Gastrocnemius medialis (tissue), 4 donors: Measurements from ENCODE around the gene DUT. TPM values are rescaled to one million over a fixed set of nuclear protein-coding genes. Genes with fewer than 3 reads are reported as not detected.
"Not testable (repeated sequence)": the region's sequence is repeated elsewhere in the genome, so short reads cannot be mapped to it uniquely, and the experiment has no call there.

Source experiments
- ATAC-seq, 2 donors: fragments of 150-250 bp; one replicate each; pipeline ENCODE4 v1.9.1; 2016
- DNase-seq, 2 donors: peaks; one replicate each; pipeline ENCODE4 v3.0.0-alpha.2; 2019
- H3K27ac ChIP-seq, 4 donors: fragments of 200-600 bp; sonication (generic); 1 replicate in 1 of 4; 2 replicates in 3 of 4; pipeline ENCODE4 v1.5.1; 2016 to 2018; ENCODE audit warnings: mild to moderate bottlenecking in 2 of 4, moderate library complexity in 1 of 4
- H3K27me3 ChIP-seq, 3 donors: fragments of 200-600 bp; sonication (generic) in 2 of 3; 1 replicate in 1 of 3; 2 replicates in 2 of 3; pipeline versions ENCODE4 v1.5.1 to v1.6.0; 2016 to 2019; ENCODE audit warnings: mild to moderate bottlenecking in 1 of 3, moderate library complexity in 1 of 3
- H3K36me3 ChIP-seq, 2 donors: fragments of 200-600 bp; sonication (generic) in 1 of 2; one replicate each; pipeline ENCODE4 v1.5.1; 2017 to 2018
- H3K4me1 ChIP-seq, 2 donors: fragments of 200-600 bp; sonication (generic) in 1 of 2; one replicate each; pipeline ENCODE4 v1.5.1; 2016 to 2017; ENCODE audit warnings: mild to moderate bottlenecking in 2 of 2
- H3K4me3 ChIP-seq, 4 donors: fragments of 200-600 bp; sonication (generic) in 3 of 4; 1 replicate in 1 of 4; 2 replicates in 3 of 4; pipeline ENCODE4 v1.5.1; 2016 to 2019; ENCODE audit warnings: mild to moderate bottlenecking in 2 of 4
- H3K9me3 ChIP-seq, 3 donors: fragments of 200-600 bp; sonication (generic) in 2 of 3; 1 replicate in 1 of 3; 2 replicates in 2 of 3; pipeline ENCODE4 v1.5.1; 2016 to 2019
- CTCF ChIP-seq, 5 experiments: fragments of 450-650 bp in 3 of 5; fragments of 200-600 bp in 2 of 5; sonication (generic) in 2 of 5; IDR thresholded peaks in 4 of 5; conservative IDR thresholded peaks in 1 of 5; 1 replicate in 4 of 5; 2 replicates in 1 of 5; pipeline ENCODE4 v1.5.1; 2016 to 2019; ENCODE audit warnings: antibody characterized with exemption in 5 of 5, mild to moderate bottlenecking in 3 of 5, moderate library complexity in 3 of 5
- POLR2A ChIP-seq, 2 donors: fragments of 450-650 bp; IDR thresholded peaks; one replicate each; pipeline ENCODE4 v1.6.1; 2017; ENCODE audit warnings: antibody characterized with exemption in 2 of 2, mild to moderate bottlenecking in 2 of 2, moderate library complexity in 2 of 2
- in situ Hi-C, 4 donors: fragments of 200-750 bp; cut with MboI; loops; one replicate each; pipeline versions ENCODE4 v1.15.0 to v1.8.0; 2017; ENCODE audit warnings: low sequenced_read_pairs in 4 of 4
- intact Hi-C: fragments of 100-400 bp; cut with DNase I; formaldehyde crosslinking; loops from one replicate; pipeline ENCODE4 v1.15.1; 2023; ENCODE audit warnings: low total_unique reads
- total RNA-seq, 4 donors: library from RNA; depleted of rRNA; stranded (reverse); fragments of >200 nt; gene quantifications; one replicate each; pipeline versions ENCODE4 v1.1.0 to v1.2.3, GENCODE V29; 2016

The DUT gene
- total RNA-seq, 4 donors from 2014 or later, result 40.0 to 73.0 (median 45.0) TPM

- intact Hi-C loops, result no loop called here
- no peaks in the 10 kb centered on the region for H3K4me1 ChIP-seq
- no peaks in the 10 kb centered on the region for H3K27me3 ChIP-seq
- TF ChIP-seq CTCF (IDR thresholded peaks at IDR 0.05 in 4 of 5, conservative IDR thresholded peaks at IDR 0.05 in 1 of 5) (no peak), POLR2A (IDR thresholded peaks at IDR 0.05) (no peak)
- DNase-seq, result no peak
- no peak overlapping the region for H3K4me3 ChIP-seq
- no peak for ATAC-seq
- in situ Hi-C loops, result no loop called here
- no peaks in the 10 kb centered on the region for H3K36me3 ChIP-seq
- no peak overlapping the region for H3K27ac ChIP-seq
- H3K9me3 ChIP-seq, result no peaks in the 10 kb centered on the region
These were observed 7.9 kb upstream of the DUT start for GRCh38 chr15:48323294-48323693.

GRCh38 chr15:48324949-48325348 is 6.3 kb upstream of the DUT start:
- intact Hi-C loops (no loop called here), in situ Hi-C loops (no loop called here)
- no peak overlapping the region for H3K27ac ChIP-seq
- H3K4me1 ChIP-seq, result peaks cover 3% of the 10 kb centered on the region in 2 donors
- TF ChIP-seq POLR2A (IDR thresholded peaks at IDR 0.05) (no peak), CTCF (IDR thresholded peaks at IDR 0.05 in 4 of 5, conservative IDR thresholded peaks at IDR 0.05 in 1 of 5) (no peak)
- H3K27me3 ChIP-seq, result no peaks in the 10 kb centered on the region
- no peak overlapping the region for H3K4me3 ChIP-seq
- no peak for DNase-seq
- H3K36me3 ChIP-seq, result no peaks in the 10 kb centered on the region
- no peaks in the 10 kb centered on the region for H3K9me3 ChIP-seq
- no peak for ATAC-seq

- no peaks in the 10 kb centered on the region for H3K9me3 ChIP-seq
These were observed 5.8 kb upstream of the DUT start for GRCh38 chr15:48325400-48325799.

GRCh38 chr15:48326180-48326579 is 5.0 kb upstream of the DUT start:
- peaks cover 9 to 11% of the 10 kb centered on the region in 2 donors for H3K4me1 ChIP-seq
- H3K27me3 ChIP-seq, H3K4me3 ChIP-seq, ATAC-seq, DNase-seq, H3K27ac ChIP-seq, H3K36me3 ChIP-seq, intact Hi-C loops, in situ Hi-C loops, H3K9me3 ChIP-seq: not testable (repeated sequence)

More at GRCh38 chr15:48325400-48325799, 5.8 kb upstream of the DUT start:
- Histone ChIP-seq H3K4me1 (peaks cover 8% of the 10 kb centered on the region in 2 donors), H3K4me3 (no peak overlapping the region), H3K27me3 (no peaks in the 10 kb centered on the region), H3K27ac (no peak overlapping the region), H3K36me3 (no peaks in the 10 kb centered on the region)
- intact Hi-C loops (no loop called here), in situ Hi-C loops (no loop called here)
- no peak for TF ChIP-seq CTCF (IDR thresholded peaks at IDR 0.05 in 4 of 5, conservative IDR thresholded peaks at IDR 0.05 in 1 of 5)
- no peak for TF ChIP-seq POLR2A (IDR thresholded peaks at IDR 0.05)
- ATAC-seq (no peak), DNase-seq (no peak)

GRCh38 chr15:48330105-48330785 is 984 bp upstream of the DUT start:
- DNase-seq (no peak), ATAC-seq (no peak)
- in situ Hi-C loops, result no loop called here
- Histone ChIP-seq H3K4me1 (peaks cover 16 to 17% of the 10 kb centered on the region in 2 donors), H3K27ac (peak overlapping the region; percentile 90 to 95 (median 92)), H3K9me3 (no peaks in the 10 kb centered on the region), H3K27me3 (no peaks in the 10 kb centered on the region), H3K4me3 (peak overlapping the region; percentile 67 to 94 (median 86)), H3K36me3 (peaks cover 0 to 14% of the 10 kb centered on the region in 2 donors)
- no peak for TF ChIP-seq CTCF (IDR thresholded peaks at IDR 0.05 in 4 of 5, conservative IDR thresholded peaks at IDR 0.05 in 1 of 5)
- TF ChIP-seq POLR2A (IDR thresholded peaks at IDR 0.05), result no peak
- intact Hi-C loops, result loop anchor here (5.0 to 10.0 kb wide), 2 partner anchors 615 to 827 kb away; partner anchors contain the start of genes COPS2 and SEMA6D
